Mesothelial cell of epicardium (in vitro differentiated cells): Measurements from ENCODE around the gene FAM111B. TPM values are rescaled to one million over a fixed set of nuclear protein-coding genes. Genes with fewer than 3 reads are reported as not detected.
"Not testable (repeated sequence)": the region's sequence is repeated elsewhere in the genome, so short reads cannot be mapped to it uniquely, and the experiment has no call there.

Experiments
- DNase-seq, 2 experiments: peaks; one replicate each; pipeline ENCODE4 v3.0.0; 2021; ENCODE audit warnings: low spot score in 2 of 2; ENCODE audit not compliant: unreplicated experiment in 2 of 2
- H3K27ac Mint-ChIP-seq: 2 replicates; pipeline ENCODE4 v1.8.0; 2021; ENCODE audit warnings: mixed read lengths
- H3K27me3 Mint-ChIP-seq: 2 replicates; pipeline ENCODE4 v1.8.0; 2021; ENCODE audit warnings: low read depth, mixed read lengths
- H3K36me3 Mint-ChIP-seq: 2 replicates; pipeline ENCODE4 v1.8.0; 2021; ENCODE audit warnings: mixed read lengths
- H3K4me1 Mint-ChIP-seq: 2 replicates; pipeline ENCODE4 v1.8.0; 2021; ENCODE audit warnings: mixed read lengths
- H3K4me3 Mint-ChIP-seq: 2 replicates; pipeline ENCODE4 v1.8.0; 2021; ENCODE audit warnings: mild to moderate bottlenecking, moderate library complexity, mixed read lengths
- H3K9me3 Mint-ChIP-seq: 2 replicates; pipeline ENCODE4 v1.8.0; 2021; ENCODE audit warnings: mixed read lengths
- total RNA-seq: library from RNA; stranded (reverse); gene quantifications from 3 replicates; pipeline ENCODE4 v1.2.1, GENCODE V29; 2021
- TF ChIP-seq, protein P1 (sequence below): fragments of 200-600 bp; sonication (generic); IDR thresholded peaks from one replicate; pipeline ENCODE4 v1.5.0; 2021; ENCODE audit warnings: antibody characterized with exemption; ENCODE audit not compliant: unreplicated experiment

The FAM111B gene
- total RNA-seq, 1 donor from 2014 or later: 6.9 TPM

DNA sequence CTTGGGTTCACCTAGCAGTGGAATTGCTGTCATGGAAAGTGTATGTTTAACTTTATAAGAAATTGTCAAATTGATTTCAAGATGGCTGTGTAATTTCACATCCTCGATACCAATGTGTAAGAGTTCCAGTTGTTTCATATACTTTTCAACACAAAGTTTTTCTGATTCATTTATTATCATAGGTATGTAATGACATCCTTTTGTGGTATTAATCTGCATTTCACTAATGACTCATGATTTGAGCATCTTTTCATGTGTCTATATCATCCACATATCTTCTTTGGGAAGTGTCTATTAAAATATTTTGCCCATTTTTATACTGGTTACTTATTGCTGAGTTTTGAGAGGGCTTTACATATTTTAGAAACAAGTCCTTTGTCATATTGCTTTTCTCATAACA lies 38.0 kb upstream of the FAM111B start:
- no peaks in the 10 kb centered on the region for H3K9me3 Mint-ChIP-seq
- H3K4me3 Mint-ChIP-seq: no peak overlapping the region
- H3K27me3 Mint-ChIP-seq: peaks cover 56% of the 10 kb centered on the region

DNA sequence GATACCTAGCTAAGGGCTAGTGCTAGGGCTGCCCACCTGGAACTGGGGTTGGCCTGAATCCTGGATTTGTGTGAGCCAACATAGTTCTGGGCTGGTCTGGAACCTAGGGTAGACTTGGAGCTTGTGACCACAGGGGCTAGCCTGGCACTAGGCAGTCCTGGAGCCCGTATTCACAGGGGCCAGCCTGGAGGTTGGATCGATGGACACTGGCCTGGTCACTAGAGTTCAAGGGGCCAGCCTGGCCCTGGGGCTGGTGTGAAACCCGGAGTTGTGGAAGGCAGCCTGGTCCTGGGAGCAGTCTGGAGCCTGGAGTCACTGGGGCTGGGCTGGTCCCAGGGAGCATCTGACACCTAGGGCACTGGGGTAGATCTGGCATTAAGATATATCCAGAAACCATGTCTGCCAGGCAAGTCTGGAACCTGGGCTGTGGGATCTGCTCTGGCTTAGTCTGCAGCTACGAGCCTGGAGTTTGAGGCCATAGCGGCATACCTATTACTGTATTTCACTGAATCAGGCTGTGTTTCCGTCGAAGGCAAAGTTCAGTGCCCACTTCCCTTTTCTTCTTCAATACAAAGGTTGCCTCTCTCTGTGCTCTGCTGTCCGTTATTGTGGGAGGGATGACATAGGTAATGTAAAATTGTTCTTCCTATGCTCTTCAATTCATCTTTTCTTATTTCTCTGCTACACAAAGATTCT lies 30.0 kb upstream of the FAM111B start:
- H3K4me1 Mint-ChIP-seq: no peaks in the 10 kb centered on the region
- H3K36me3 Mint-ChIP-seq: no peaks in the 10 kb centered on the region
- H3K27me3 Mint-ChIP-seq: peaks cover 28% of the 10 kb centered on the region
- H3K4me3 Mint-ChIP-seq: no peak overlapping the region
- no peak for DNase-seq
- TF ChIP-seq, protein P1, sequence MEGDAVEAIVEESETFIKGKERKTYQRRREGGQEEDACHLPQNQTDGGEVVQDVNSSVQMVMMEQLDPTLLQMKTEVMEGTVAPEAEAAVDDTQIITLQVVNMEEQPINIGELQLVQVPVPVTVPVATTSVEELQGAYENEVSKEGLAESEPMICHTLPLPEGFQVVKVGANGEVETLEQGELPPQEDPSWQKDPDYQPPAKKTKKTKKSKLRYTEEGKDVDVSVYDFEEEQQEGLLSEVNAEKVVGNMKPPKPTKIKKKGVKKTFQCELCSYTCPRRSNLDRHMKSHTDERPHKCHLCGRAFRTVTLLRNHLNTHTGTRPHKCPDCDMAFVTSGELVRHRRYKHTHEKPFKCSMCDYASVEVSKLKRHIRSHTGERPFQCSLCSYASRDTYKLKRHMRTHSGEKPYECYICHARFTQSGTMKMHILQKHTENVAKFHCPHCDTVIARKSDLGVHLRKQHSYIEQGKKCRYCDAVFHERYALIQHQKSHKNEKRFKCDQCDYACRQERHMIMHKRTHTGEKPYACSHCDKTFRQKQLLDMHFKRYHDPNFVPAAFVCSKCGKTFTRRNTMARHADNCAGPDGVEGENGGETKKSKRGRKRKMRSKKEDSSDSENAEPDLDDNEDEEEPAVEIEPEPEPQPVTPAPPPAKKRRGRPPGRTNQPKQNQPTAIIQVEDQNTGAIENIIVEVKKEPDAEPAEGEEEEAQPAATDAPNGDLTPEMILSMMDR: no peak
- peaks cover 12% of the 10 kb centered on the region for H3K9me3 Mint-ChIP-seq
- no peak overlapping the region for H3K27ac Mint-ChIP-seq

More for the DNA sequence above, 38.0 kb upstream of the FAM111B start:
- H3K36me3 Mint-ChIP-seq: no peaks in the 10 kb centered on the region
- no peak for DNase-seq
- H3K27ac Mint-ChIP-seq: no peak overlapping the region
- TF ChIP-seq, protein P1: no peak
- no peaks in the 10 kb centered on the region for H3K4me1 Mint-ChIP-seq

DNA sequence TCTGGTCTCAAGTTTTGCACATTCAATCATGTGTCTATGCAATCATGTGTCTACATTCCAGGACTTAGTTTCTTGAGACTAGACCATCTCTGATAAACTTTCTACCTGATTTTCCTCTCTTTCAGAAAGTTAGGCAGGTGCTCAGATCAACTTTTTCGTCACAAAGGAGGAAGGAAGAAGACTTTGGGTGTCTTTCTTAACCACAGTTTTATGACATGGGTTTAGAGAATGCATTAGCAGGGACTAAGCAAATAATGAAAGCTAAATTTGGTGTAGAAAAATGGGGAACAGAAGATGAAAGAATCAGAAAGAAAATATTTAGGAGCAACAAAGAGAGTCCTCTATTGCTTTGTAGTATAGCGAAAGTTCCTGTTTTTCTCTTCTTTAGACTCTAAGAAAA lies 28.6 kb upstream of the FAM111B start:
- Mint-ChIP-seq H3K27me3 (peaks cover 34% of the 10 kb centered on the region), H3K4me1 (no peaks in the 10 kb centered on the region), H3K4me3 (no peak overlapping the region), H3K27ac (no peak overlapping the region), H3K9me3 (peaks cover 12% of the 10 kb centered on the region), H3K36me3 (no peaks in the 10 kb centered on the region)
- TF ChIP-seq, protein P1: no peak
- no peak for DNase-seq

DNA sequence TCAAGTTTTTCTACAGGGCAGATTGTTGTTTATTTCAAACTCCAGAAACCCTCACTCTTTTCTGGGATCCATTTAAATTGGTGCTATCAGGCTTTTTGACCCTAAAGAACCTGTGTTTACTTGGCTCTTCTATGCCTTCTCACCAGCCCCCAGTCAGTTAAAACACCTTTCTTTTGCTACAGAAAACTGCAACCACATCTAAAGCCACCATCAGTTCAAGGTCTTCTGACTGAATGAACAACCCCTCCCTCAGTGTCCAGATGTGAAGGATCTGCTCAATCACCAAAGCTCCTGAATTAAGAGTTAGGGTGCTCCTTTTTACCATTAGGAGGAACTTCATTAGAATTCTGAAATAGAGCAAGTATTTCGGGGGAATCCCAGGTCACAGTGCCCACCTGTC lies 28.0 kb upstream of the FAM111B start:
- H3K4me1 Mint-ChIP-seq: no peaks in the 10 kb centered on the region

DNA sequence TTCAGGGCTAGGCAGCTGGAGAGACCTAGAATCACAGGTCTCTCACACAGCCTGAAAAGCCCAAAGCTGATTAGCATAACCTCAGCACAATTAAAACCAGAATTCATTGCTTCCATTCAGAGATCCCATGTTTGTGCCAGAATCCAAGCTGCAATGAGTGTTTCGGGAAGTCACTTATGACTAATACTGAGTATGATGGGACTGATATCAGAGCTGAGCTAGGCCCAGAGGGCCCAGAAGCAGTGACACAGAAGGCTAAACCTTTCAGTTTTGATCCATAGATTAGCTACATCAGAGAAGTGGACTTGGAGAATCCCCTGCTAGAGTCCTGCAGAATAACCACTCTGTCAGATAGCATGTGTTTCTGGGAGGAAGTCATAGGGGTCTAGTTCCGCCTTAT lies 26.6 kb upstream of the FAM111B start:
- H3K4me1 Mint-ChIP-seq: not testable (repeated sequence)

More for the DNA sequence above, 28.0 kb upstream of the FAM111B start:
- TF ChIP-seq, protein P1: no peak
- DNase-seq: no peak
- Mint-ChIP-seq H3K9me3 (peaks cover 12% of the 10 kb centered on the region), H3K36me3 (no peaks in the 10 kb centered on the region), H3K27ac (no peak overlapping the region), H3K4me3 (no peak overlapping the region), H3K27me3 (peaks cover 41% of the 10 kb centered on the region)

DNA sequence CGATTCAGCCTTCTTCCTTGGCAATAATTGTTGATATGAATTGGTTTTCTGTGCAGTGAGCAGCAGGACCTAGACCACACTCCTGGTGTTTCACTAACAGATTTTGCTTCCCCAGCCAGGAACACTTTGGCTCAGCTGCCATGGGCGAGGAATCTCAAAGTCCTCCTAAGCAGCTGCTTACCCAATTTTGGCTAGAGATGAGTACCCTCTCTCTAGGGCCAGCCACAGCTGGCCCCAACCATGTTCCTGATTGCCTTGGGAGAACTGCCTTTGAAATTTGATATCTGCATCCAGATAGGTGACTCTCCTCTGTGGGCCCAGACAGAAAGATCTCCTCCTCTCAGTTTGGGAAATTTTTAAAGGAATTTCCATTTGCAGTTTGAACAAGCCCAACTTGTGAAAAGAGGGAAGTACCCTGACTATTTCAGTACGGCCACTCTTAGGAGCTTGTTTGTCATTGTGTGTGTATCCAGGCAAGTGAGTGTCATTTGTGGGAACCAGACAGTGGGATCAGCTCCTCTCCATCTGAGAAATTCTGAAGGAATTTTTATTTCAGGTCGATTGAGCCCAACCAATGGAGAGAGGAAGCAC lies 25.5 kb upstream of the FAM111B start:
- H3K27ac Mint-ChIP-seq, H3K4me3 Mint-ChIP-seq, H3K36me3 Mint-ChIP-seq, H3K4me1 Mint-ChIP-seq, DNase-seq, H3K9me3 Mint-ChIP-seq: not testable (repeated sequence)
- H3K27me3 Mint-ChIP-seq: peaks cover 53% of the 10 kb centered on the region

More for the DNA sequence above, 26.6 kb upstream of the FAM111B start:
- not testable (repeated sequence) for H3K27ac Mint-ChIP-seq, H3K9me3 Mint-ChIP-seq, H3K4me3 Mint-ChIP-seq, DNase-seq, H3K36me3 Mint-ChIP-seq
- H3K27me3 Mint-ChIP-seq: peaks cover 44% of the 10 kb centered on the region

DNA sequence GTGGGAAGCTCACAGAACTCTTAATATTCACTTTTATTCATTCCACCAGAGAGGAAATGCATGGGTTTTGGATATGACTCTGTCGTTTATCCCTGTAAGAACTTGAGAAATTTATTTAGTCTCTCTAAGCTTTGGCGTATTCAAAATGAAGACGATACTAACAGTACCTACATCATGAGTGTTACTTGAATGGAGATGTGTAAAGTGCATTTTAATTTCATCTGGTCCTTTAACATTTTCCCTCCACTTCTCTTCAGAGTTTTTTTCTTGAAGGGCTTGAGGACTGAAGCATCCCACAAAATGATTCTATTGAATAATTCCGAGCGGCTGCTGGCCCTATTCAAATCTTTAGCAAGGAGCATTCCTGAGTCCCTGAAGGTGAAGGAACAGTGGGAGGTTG lies 21.0 kb upstream of the FAM111B start, which contains the start of gene GLYATL1B:
Gene GLYATL1B (plus strand): TSS at position 301 of the 400 bp plus-strand sequence. CDS start 0 bp downstream, at position 301.
- not testable (repeated sequence) for DNase-seq, H3K4me1 Mint-ChIP-seq, H3K36me3 Mint-ChIP-seq, H3K27ac Mint-ChIP-seq, H3K4me3 Mint-ChIP-seq, H3K9me3 Mint-ChIP-seq
- peaks cover 50% of the 10 kb centered on the region for H3K27me3 Mint-ChIP-seq
